Fibroblast of skin of back (primary cell): ENCODE measurements around the gene OR2A1.
"Not testable (repeated sequence)": the region's sequence is repeated elsewhere in the genome, so short reads cannot be mapped to it uniquely, and the experiment has no call there.

Source experiments
- DNase-seq: peaks from one replicate; pipeline ENCODE4 v3.0.0-alpha.2; 2013

Gene OR2A1

GRCh38 chr7:144325868-144326267, 13.6 kb downstream of the OR2A1 start:
- DNase-seq: not testable (repeated sequence)

- not testable (repeated sequence) for DNase-seq
These were observed 17.8 kb downstream of the OR2A1 start for GRCh38 chr7:144330044-144330443.

DNA sequence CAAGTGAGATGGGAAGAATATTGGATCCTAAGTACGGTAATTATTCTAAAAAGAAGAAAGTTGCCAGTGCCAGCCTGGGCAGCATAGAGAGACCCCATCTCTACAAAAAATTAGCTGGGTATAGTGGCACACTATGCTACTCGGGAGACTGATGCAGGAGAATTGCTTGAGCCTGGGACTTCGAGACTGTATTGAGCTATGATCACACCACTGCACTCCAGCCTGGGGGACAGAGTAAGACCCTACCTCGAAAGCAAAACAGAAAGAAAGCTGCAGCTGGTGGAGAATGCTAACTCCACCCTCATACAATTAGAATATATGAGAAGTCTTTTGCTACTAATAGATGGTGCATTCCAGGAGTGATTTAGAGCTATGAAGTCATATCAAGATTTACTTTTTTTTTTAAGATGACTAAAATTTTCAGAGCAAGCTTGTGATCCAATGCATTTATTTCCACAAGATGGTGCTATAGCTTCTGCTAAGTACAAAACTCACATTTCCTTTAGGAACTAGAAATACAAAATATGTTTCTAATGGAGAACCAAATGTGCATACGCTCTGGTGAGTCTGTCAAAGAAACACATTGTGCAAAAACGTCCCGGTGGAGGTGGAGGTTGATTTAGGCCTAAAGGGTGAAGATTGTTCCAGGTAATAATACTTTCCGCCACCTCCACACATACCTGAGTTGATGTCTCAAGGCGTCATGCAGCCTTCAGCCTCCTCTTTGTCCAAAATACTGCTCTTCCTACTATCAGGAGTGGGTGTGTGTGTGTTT, 19.2 kb downstream of the OR2A1 start:
- not testable (repeated sequence) for DNase-seq

DNA sequence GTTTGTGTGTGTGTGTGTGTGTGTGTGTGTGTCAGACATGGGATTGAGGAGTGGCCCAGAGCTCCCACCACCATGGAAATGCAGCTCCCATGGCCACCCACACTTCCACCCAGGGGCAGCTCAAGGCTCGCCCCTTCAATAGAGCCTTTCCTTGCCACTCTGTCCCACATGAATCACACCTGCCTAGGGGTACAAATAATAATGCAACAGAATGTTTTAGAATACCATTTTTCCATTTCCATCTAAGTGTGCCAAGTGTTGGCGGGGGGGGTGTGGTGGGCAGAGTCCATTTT, 19.7 kb downstream of the OR2A1 start:
- DNase-seq: not testable (repeated sequence)

DNA sequence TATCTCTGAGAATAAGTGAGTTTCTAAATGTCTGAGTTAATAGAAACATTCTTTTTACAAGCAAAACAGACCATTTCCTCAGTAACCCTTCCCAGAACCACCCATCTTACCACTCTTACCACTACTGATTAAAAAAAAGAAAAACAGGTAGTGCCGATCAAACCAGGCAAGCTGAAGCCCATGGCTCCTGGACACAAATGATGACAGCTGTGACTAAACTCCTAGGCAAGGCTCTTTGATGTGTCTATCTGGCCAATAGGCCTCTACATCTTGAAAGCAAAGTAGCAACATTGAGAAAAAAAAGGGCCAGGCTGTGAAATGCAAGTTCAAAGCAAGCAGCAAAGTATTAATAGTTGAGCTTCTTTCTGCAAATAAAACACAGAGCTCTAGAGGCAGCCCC, 36.4 kb downstream of the OR2A1 start:
- DNase-seq: not testable (repeated sequence)

GRCh38 chr7:144351667-144352066, 39.4 kb downstream of the OR2A1 start:
- not testable (repeated sequence) for DNase-seq

DNA sequence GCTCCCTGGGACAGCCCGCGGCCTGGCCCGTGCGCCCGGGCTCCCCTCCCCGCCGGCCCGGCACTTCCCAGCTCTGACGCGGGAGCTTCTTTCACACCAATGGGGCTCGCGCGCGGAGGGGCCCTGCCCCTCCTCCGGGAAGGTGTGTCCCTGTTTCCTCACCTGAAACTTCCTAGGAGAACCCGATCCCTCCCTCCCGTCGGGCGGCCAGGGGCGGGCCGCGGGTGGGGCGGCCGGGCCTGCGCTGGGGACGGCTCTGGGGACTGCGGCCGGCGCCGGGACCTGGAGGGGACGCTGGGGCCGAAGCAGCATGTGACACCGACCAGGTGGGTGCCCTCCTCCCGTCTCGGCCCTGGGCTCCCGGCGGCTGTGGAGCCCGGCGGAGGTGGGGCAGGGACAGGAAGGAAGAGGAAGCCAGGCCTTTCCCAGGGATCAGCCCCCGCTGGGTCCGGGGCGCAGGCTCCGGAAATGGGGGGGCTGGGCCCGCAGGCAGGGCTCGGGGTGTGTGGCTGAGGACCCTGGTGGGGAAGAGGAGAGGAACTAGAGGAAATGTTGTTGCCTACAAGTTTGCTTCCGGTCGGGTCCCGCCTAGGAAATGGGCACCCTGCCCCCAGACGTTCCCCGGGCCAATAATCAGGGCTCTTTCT, 43.1 kb downstream of the OR2A1 start, which contains the start of gene ARHGEF5:
ARHGEF5 (plus strand) TSS at position 227 of the 647 bp plus-strand sequence. CDS start 7,268 bp downstream, outside the sequence.
- not testable (repeated sequence) for DNase-seq

DNA sequence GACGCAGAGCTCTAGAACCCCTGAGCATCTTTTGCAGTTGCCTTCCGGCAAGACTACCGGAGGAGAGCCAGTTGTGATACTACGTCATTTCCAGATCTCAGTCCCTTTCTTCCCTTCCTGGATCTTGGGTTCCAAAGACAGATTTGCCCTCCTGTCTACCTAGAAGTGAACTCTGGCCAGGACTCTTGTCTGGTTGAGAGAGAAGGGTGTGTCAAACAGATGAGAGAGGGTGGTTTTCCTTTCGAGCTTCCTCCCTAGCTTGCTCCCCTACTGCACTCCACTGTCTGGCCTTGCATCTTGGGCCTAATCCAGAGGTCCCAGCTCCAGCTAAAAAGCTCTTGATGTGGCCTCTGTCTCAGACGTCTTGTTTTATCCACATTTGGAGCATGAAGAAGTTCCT, 44.0 kb downstream of the OR2A1 start:
- DNase-seq: not testable (repeated sequence)

DNA sequence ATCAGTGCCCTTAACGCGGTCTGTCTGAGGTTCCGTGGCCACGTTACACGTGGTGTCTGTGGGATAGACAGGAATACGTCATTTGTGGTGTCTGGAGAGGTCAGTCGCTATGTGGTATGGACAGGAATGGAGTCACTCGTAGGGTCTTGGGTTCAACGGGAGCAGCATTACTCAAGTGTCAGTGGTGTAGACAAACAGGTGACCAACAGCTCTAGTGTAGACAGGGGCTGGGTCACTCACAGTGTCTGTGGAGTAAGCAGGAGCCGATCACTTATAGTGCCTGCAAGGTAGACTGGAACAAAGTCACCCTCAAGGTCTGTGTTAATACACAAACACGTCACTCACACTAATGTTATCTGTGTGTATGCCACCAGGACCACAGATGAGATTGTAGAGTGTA, 44.6 kb downstream of the OR2A1 start:
- not testable (repeated sequence) for DNase-seq

DNA sequence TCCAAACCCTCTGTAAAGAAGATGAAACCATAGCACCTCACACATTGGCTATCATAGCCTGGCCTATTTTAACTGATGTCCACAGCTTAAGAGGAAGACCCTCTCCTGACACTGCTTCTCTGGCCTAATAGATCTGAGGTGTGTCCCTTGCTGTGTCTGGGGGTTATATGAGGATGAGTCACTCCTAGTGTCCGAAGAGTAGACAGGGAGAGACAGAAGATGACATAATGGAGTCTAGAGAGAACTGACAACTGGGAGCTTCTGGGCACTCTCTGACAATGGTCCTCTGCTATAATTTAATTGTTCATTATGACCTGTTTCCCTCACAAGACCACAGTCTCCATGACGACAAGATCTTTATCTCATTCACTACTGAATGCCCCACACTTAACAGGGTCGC, 49.8 kb downstream of the OR2A1 start:
- not testable (repeated sequence) for DNase-seq

- DNase-seq: not testable (repeated sequence)
These were observed 53.3 kb downstream of the OR2A1 start for GRCh38 chr7:144365523-144365922.

- DNase-seq: not testable (repeated sequence)
These were observed 55.0 kb downstream of the OR2A1 start for GRCh38 chr7:144367250-144367649.

DNA sequence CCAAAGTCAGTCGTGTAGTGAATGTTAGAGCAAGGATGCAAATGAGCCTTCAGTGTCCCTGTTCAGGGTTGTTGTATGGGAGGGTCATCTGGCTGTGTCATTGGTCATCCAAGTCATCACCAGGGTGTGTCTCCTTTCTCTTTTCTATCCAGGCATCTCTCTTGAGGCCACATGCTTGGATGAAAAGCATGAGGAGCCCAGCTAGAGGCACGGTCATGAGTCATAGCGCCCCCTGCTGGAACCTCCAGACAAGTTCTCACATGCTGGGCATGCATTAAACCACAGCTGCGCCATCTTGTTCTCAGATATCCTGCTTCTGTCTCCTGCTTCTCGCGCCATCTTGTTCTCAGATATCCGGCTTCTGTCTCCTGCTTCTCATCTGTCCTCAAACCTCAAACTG, 57.0 kb downstream of the OR2A1 start:
- not testable (repeated sequence) for DNase-seq
